GM12874 (cell line): ENCODE results near the gene IRAK3.

ENCODE experiments used
- TF ChIP-seq, protein P1 (sequence below): IDR thresholded peaks from 2 replicates; pipeline ENCODE4 v1.5.1; 2011; ENCODE audit warnings: low read depth, mild to moderate bottlenecking, control low read depth, low read length, moderate library complexity; ENCODE audit not compliant: insufficient read depth

Gene IRAK3

DNA sequence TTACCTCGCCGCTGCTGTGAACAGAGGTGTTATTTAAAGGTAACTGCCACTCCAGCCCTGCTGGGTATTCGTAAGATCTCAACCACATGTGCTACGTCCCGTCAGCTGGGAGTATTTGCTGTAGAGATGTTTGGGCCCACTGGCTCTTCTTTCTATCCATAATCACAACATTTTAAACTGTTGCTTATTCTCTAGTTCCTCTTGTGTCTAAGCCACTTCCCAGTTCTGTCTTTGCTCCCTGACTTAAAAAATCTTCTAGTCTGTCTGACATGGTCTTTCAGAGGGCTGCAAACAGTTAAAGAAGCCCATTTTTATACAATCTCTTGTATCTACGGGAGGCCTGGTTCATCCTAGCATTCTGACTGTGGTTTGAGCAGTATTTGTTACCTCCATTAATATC is 80.1 kb downstream of the IRAK3 start:
- TF ChIP-seq, protein P1, sequence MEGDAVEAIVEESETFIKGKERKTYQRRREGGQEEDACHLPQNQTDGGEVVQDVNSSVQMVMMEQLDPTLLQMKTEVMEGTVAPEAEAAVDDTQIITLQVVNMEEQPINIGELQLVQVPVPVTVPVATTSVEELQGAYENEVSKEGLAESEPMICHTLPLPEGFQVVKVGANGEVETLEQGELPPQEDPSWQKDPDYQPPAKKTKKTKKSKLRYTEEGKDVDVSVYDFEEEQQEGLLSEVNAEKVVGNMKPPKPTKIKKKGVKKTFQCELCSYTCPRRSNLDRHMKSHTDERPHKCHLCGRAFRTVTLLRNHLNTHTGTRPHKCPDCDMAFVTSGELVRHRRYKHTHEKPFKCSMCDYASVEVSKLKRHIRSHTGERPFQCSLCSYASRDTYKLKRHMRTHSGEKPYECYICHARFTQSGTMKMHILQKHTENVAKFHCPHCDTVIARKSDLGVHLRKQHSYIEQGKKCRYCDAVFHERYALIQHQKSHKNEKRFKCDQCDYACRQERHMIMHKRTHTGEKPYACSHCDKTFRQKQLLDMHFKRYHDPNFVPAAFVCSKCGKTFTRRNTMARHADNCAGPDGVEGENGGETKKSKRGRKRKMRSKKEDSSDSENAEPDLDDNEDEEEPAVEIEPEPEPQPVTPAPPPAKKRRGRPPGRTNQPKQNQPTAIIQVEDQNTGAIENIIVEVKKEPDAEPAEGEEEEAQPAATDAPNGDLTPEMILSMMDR: no peak

DNA sequence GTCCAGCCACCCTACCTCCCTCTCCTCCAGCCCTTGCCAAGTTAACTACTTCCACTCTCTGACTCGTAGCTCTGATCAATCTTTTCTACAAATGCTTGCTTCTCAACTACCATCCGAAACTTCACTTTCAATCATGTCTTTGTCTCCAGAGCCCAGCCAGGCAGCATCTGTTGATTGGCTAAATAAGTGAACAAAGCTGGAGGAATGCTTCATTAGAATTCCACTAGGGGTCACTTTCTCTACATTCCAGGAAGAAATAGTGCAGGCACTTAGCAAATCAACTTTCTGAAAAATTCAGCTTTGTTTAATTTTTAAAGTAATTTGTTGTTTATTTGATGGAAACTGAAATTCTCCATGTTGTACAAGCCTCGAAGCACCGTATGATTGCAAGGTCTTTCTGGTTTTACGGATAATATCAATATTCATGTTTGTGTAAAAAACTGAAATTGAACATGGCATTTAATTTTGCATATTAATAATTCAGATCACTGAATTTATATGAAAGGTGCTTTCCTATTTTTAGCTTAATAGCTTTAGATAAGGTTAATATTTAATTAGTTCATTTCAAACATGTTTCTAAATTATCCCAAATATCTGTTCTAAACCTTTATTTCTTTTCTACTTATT is 80.9 kb downstream of the IRAK3 start:
- TF ChIP-seq, protein P1: peak; percentile 33; the same call in 1 of the 2 replicates

DNA sequence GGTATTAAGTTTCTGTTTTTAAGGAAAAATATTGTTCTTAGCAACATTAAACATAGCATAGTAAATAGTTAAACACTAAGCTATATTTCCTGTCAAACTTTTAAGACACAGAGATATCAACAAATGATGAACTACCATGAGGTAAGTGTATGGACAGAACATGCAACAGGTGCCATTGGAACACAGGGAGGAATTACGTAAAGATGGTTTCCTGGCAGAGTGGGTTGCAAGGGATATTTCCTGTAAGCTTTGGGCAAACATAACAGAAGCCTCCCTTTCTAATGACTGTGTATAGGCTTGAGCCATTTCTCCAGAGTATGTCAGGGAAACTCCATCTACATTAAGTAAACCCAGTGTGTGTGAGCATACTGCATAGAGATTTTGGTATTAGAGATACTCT is 81.6 kb downstream of the IRAK3 start:
- TF ChIP-seq, protein P1: no peak

DNA sequence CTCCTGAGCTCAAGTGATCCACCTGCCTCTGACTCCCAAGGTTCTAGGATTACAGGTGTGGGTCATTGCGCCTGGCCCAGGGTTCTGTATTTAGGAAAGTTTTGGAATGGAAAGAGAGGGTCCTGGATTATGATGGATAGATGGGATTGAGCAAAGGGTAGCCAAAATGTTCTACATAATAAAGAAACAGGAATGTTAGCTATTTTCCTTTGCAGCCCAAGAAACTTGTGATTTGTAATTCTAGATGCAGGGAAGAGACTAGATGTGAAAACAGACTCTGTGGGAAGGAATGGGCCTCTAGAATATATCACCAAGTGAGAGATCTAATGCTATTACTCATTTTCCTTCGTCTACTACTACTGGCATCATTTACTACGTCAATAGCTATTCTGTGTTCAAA is 83.6 kb downstream of the IRAK3 start:
- TF ChIP-seq, protein P1: no peak

DNA sequence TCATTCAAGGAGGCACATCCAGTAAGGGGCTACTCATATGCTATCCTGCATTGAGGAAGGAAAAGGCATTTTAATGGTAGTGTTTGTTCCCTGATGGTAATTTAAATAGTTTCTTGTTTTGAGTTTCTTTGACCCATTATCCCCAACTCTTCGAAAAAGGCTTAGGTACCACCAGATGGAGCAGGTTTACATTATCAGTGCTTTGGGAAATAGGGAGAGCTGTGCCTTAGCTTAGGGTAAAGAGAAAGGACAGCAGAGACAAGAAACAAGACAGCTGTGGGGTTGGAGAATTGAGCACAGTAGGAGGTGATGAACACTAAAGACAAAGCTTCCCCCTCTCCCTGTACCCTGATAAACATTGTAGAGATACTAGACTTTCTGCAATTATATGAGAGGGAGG is 84.1 kb downstream of the IRAK3 start:
- TF ChIP-seq, protein P1: no peak

DNA sequence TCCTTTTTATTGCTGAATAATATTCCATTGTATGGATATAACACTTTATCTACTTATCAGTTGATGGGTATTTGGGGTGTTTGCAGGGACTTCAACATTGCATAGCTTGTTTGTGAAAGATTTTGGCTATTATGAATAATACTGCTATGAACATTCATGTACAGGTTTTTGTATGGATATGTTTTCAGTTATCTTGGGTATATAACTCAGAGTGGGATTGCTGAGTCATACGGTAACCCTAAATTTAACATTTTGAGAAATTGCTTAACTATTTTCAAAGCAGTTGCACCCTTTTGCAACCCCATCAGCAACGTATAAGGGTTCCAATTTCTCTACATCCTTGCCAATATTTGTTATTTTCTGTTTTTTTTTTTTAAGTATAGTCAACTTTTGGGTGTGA is 86.0 kb downstream of the IRAK3 start:
- TF ChIP-seq, protein P1: no peak

DNA sequence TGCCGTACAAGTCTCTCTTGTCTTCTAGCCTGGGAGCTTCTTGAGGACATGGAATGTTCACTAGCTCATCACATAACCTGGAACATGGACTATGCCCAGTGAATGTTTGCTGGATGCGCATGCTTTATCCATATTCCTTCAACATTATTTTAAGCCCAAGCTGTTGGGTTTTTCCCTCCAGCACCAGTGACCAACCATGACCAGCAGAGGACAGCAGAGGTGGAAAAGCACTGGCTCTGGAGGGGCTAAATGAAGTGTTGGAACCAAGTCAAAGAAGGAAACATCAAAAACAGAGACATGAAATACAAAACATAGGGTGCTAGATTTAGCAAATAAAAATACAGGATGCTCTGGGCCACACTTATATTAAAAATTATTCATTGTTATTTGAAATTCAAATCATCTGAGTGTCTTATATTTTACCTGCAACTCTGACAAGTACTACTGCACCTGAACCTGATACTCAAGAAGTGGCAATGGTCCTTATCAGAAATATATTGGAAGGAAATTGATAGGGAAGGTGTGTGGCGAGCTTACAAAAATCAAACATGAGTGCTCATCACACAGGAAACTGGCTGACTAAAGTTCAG is 90.2 kb downstream of the IRAK3 start:
- TF ChIP-seq, protein P1: peak; percentile 50
